Measurements from ENCODE around the gene ME2. TPM values are rescaled to one million over a fixed set of nuclear protein-coding genes. Genes with fewer than 3 reads are reported as not detected.

ME2 gene
- 37.8 and 49.8 TPM in 2 replicates for total RNA-seq

GRCh38 chr18:50878345-50879301 is at the start of gene ME2:
TSS of gene ME2 (plus strand) at chr18:50879118. CDS start at chr18:50895821, 16,703 bp downstream.

GRCh38 chr18:50967714-50968661 is 89.1 kb downstream of the ME2 start, which contains the start of gene ELAC1:
TSS of gene ELAC1 (plus strand) at chr18:50968040. CDS start at chr18:50974405, 6,365 bp downstream.

Other genes with a start within 250 kb of the ME2 start
- not detected in 2 replicates for gene MRO, start 59.1 kb upstream of the ME2 start, total RNA-seq
- 6.4 and 7.5 TPM in 2 replicates for gene ELAC1, start 88.9 kb downstream of the ME2 start, total RNA-seq
- gene SMAD4, start 151.1 kb downstream of the ME2 start, total RNA-seq = 116 and 129 TPM in 2 replicates